ENCODE measurements around the gene KLHL29. TPM values are rescaled to one million over a fixed set of nuclear protein-coding genes. Genes with fewer than 3 reads are reported as not detected.

KLHL29 gene
- total and polyA plus RNA-seq, 8 donors: 0.91 to 6.6 (median 2.6) TPM

GRCh38 chr2:23468474-23469141 lies 83.6 kb downstream of the KLHL29 start:
- 53 to 65% methylated on average over 15 of the region's 15 CpGs for WGBS, 2 donors
- DNase-seq (no peak), ATAC-seq (no peak), FAIRE-seq (no peak)
- Histone ChIP-seq H3K27me3 (peaks cover 0 to 10% (median 0%) of the 10 kb centered on the region in 4 donors), H3K36me3 (no peaks in the 10 kb centered on the region), H3K9me3 (no peaks in the 10 kb centered on the region), H3K4me1 (no peaks in the 10 kb centered on the region), H3K4me3 (no peak overlapping the region), H3K27ac (no peak overlapping the region)
- intact Hi-C loops (cut with DNase I): no loop called here
- TF ChIP-seq CTCF (IDR thresholded peaks at IDR 0.05): no peak

- no peaks in the 10 kb centered on the region for H3K9me3 ChIP-seq
- TF ChIP-seq CTCF (IDR thresholded peaks at IDR 0.05): no peak
- no peak for DNase-seq
- H3K4me1 ChIP-seq: no peaks in the 10 kb centered on the region
- no peak overlapping the region for H3K4me3 ChIP-seq
- peaks cover 0 to 10% (median 0%) of the 10 kb centered on the region in 4 donors for H3K27me3 ChIP-seq
- H3K36me3 ChIP-seq: no peaks in the 10 kb centered on the region
- H3K27ac ChIP-seq: no peak overlapping the region
- intact Hi-C loops (cut with DNase I): no loop called here
- ATAC-seq: no peak
- no peak for FAIRE-seq
- WGBS, 2 donors: 78 to 90% methylated on average over 10 of the region's 10 CpGs
Observed at GRCh38 chr2:23469142-23469540, 84.2 kb downstream of the KLHL29 start.

GRCh38 chr2:23475036-23475435 lies 90.1 kb downstream of the KLHL29 start:
- no peaks in the 10 kb centered on the region for H3K9me3 ChIP-seq
- DNase-seq (no peak), FAIRE-seq (no peak), ATAC-seq (no peak)
- H3K27ac ChIP-seq: no peak overlapping the region
- intact Hi-C loops (cut with DNase I): no loop called here
- WGBS, 2 donors: 46 to 64% methylated on average over 4 of the region's 4 CpGs
- no peaks in the 10 kb centered on the region for H3K4me1 ChIP-seq
- TF ChIP-seq CTCF (IDR thresholded peaks at IDR 0.05): no peak
- no peaks in the 10 kb centered on the region for H3K27me3 ChIP-seq
- no peak overlapping the region for H3K4me3 ChIP-seq
- H3K36me3 ChIP-seq: no peaks in the 10 kb centered on the region

- Histone ChIP-seq H3K4me1 (no peaks in the 10 kb centered on the region), H3K27me3 (no peaks in the 10 kb centered on the region), H3K9me3 (no peaks in the 10 kb centered on the region), H3K36me3 (no peaks in the 10 kb centered on the region), H3K4me3 (no peak overlapping the region), H3K27ac (no peak overlapping the region)
- 86 to 92% methylated on average over 11 of the region's 11 CpGs for WGBS, 2 donors
- TF ChIP-seq CTCF (IDR thresholded peaks at IDR 0.05): no peak
- no peak for FAIRE-seq
- DNase-seq: no peak
- intact Hi-C loops (cut with DNase I): no loop called here
- no peak for ATAC-seq
Observed at GRCh38 chr2:23475473-23475872, 90.5 kb downstream of the KLHL29 start.

- Histone ChIP-seq H3K4me3 (no peak overlapping the region), H3K9me3 (no peaks in the 10 kb centered on the region), H3K36me3 (no peaks in the 10 kb centered on the region), H3K4me1 (no peaks in the 10 kb centered on the region), H3K27ac (no peak overlapping the region), H3K27me3 (no peaks in the 10 kb centered on the region)
- DNase-seq (no peak), ATAC-seq (no peak), FAIRE-seq (no peak)
- intact Hi-C loops (cut with DNase I): no loop called here
- 62 to 85% methylated on average over 7 of the region's 7 CpGs for WGBS, 2 donors
- no peak for TF ChIP-seq CTCF (IDR thresholded peaks at IDR 0.05)
Observed at GRCh38 chr2:23476786-23477185, 91.8 kb downstream of the KLHL29 start.

All from pancreas (tissue), 10 donors.